K562 (cell line): ENCODE measurements around the gene USP28. TPM values are rescaled to one million over a fixed set of nuclear protein-coding genes. Genes with fewer than 3 reads are reported as not detected.

Experiments
- DIDO1 ChIP-seq: fragments of 450-650 bp; IDR thresholded peaks from 2 replicates; pipeline ENCODE4 v1.6.1; 2016; ENCODE audit warnings: low read depth, missing biosample characterization, missing genetic modification characterization
- FOXJ2 ChIP-seq: fragments of 200-800 bp; sonication (Bioruptor generic); IDR thresholded peaks from 2 replicates; pipeline ENCODE4 v1.6.1; 2016; ENCODE audit warnings: missing genetic modification characterization, missing compliant biosample characterization
- GABPB1 ChIP-seq: sonication (generic); formaldehyde crosslinking; IDR thresholded peaks from 2 replicates; pipeline ENCODE4 v1.8.0; 2022; ENCODE audit warnings: mild to moderate bottlenecking, missing genetic modification reagents
- HMGN3 ChIP-seq: IDR thresholded peaks from 2 replicates; pipeline ENCODE4 v1.6.1; 2011; ENCODE audit warnings: borderline replicate concordance, low read depth, mild to moderate bottlenecking, mixed read lengths, low read length; ENCODE audit not compliant: insufficient read length; ENCODE audit errors: extremely low read depth
- MAZ ChIP-seq, 2 experiments: fragments of 450-650 bp in 1 of 2; sonication (generic) in 1 of 2; formaldehyde crosslinking; IDR thresholded peaks in 1 of 2; conservative IDR thresholded peaks in 1 of 2; 2 replicates each; pipeline versions ENCODE4 v1.4.0 to v1.5.0; 2020; ENCODE audit warnings: mild to moderate bottlenecking in 1 of 2, missing genetic modification reagents in 1 of 2
- MCM7 ChIP-seq, 2 experiments: fragments of 450-650 bp; IDR thresholded peaks; 2 replicates each; pipeline ENCODE4 v1.6.1; 2016 to 2018
- PHF21A ChIP-seq: fragments of 450-650 bp; IDR thresholded peaks from 2 replicates; pipeline ENCODE4 v1.6.1; 2017; ENCODE audit warnings: low read depth, borderline replicate concordance
- TAF9B ChIP-seq: fragments of 450-650 bp; IDR thresholded peaks from 2 replicates; pipeline ENCODE4 v1.6.1; 2018; ENCODE audit warnings: mild to moderate bottlenecking; ENCODE audit not compliant: partially characterized antibody
- TGIF2 ChIP-seq: sonication (generic); formaldehyde crosslinking; IDR thresholded peaks from 2 replicates; pipeline ENCODE4 v1.8.1; 2022; ENCODE audit warnings: mild to moderate bottlenecking, missing genetic modification reagents, moderate library complexity
- polyA plus RNA-seq, 8 experiments: library from polyadenylated mRNA; depleted of rRNA in 4 of 8; stranded (reverse) in 5 of 8; unstranded in 3 of 8; fragments of >200 nt; fragmentation: Nextera tagmentation in 2 of 8; fragmentation: Illumina TruSeq in 1 of 8; extraction: Ambion mirVana in 2 of 8; extraction: Trizol in 1 of 8; gene quantifications; 2 replicates each; pipeline versions ENCODE4 v1.2.1 to v1.2.3, GENCODE V29; 2011 to 2014; ENCODE audit warnings: inconsistent platforms in 1 of 8, missing spikeins in 1 of 8
- total RNA-seq, 7 experiments: library from RNA; depleted of rRNA in 6 of 7; stranded (reverse); fragments of >200 nt in 6 of 7; fragmentation: Illumina TruSeq in 2 of 7; extraction: Trizol in 2 of 7; gene quantifications; 2 replicates each; pipeline versions ENCODE4 v1.2.1 to v1.2.3, GENCODE V29; 2011 to 2021; ENCODE audit warnings: low replicate concordance in 1 of 7
- TF ChIP-seq, protein P1 (sequence below): sonication (generic); IDR thresholded peaks from 2 replicates; pipeline ENCODE4 v1.6.1; 2016
- TF ChIP-seq, protein P2 (sequence below): fragments of 450-650 bp; IDR thresholded peaks from 2 replicates; pipeline ENCODE4 v1.6.1; 2016; ENCODE audit warnings: antibody characterized with exemption
- TF ChIP-seq, protein P3 (sequence below): fragments of 450-650 bp; IDR thresholded peaks from 2 replicates; pipeline ENCODE4 v1.6.1; 2017; ENCODE audit warnings: antibody characterized with exemption
- TF ChIP-seq, protein P4 (sequence below): conservative IDR thresholded peaks from 2 replicates; pipeline ENCODE4 v1.6.1; 2011; ENCODE audit warnings: low read depth, mild to moderate bottlenecking, low read length; ENCODE audit not compliant: control insufficient read depth
- TF ChIP-seq, protein P5 (sequence below): fragments of 450-650 bp; formaldehyde crosslinking; IDR thresholded peaks from 2 replicates; pipeline ENCODE4 v1.4.0; 2022; ENCODE audit warnings: missing genetic modification characterization
- TF ChIP-seq, protein P6 (sequence below), 2 experiments: fragments of 150-350 bp in 1 of 2; IDR thresholded peaks; 2 replicates each; pipeline ENCODE4 v1.6.1; 2012 to 2016; ENCODE audit warnings: low read depth in 2 of 2, low read length in 2 of 2, mild to moderate bottlenecking in 1 of 2, moderate library complexity in 1 of 2

The USP28 gene
- total and polyA plus RNA-seq, 9 of the 15 experiments (the other 6 are each of a cell fraction or from before 2014, with no cell fraction given), result 3.7 to 42.7 (median 20.3) TPM

DNA sequence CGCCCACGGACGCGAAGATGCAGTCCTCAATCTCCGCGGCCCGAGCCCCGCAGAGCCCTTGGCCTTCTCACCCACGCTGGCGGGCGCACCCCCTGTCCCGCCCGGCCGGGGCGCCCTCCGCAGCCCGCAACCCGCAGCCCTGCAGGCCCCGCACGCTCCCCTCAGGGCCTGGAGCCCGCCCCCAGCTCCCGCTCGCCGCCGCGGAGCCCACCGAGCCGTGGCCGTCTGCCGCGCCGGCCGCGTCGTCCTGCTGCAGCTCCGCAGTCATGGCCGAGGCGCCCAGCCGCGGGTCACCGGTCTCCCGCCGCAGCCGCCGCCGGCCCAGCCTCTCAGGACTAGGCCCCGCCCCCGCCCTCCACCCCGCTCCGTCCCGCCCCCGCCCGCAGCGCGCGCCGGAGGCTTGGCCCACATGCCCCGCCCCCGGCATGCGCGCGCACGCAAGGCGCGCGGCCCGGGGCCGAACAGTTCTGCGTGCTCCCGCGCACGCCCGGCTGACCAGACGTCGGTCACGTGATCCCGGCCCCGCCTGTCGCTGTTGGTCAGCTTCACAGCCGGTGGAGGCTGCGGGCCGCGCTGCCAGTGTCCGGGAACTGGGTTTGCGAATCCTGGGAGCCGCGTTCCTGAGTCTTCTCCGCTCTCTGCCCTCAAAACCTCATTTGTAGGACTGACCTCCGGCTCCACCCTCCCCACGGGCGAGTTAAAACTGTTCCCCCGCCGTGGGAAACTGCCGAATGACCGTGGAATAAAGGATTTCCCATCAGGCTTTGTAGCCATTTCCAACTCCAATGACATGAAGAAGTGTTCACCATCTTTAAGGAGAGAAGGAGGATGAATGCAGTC, at the start of gene USP28 (continued):
- TF ChIP-seq MAZ (CRISPR knock-in tag; conservative IDR thresholded peaks at IDR 0.05 in 1 of 2, IDR thresholded peaks at IDR 0.05 in 1 of 2) (peak; percentile 61 to 89), GABPB1 (CRISPR knock-in tag) (peak; percentile 49; the same call in 1 of the 2 replicates), TGIF2 (no peak), MCM7 (IDR thresholded peaks at IDR 0.05) (no peak), TAF9B (peak; percentile 91), DIDO1 (no peak; the same call in 1 of the 2 replicates), PHF21A (no peak), HMGN3 (peak; percentile 78), FOXJ2 (tag) (no peak)
- TF ChIP-seq, protein P1, sequence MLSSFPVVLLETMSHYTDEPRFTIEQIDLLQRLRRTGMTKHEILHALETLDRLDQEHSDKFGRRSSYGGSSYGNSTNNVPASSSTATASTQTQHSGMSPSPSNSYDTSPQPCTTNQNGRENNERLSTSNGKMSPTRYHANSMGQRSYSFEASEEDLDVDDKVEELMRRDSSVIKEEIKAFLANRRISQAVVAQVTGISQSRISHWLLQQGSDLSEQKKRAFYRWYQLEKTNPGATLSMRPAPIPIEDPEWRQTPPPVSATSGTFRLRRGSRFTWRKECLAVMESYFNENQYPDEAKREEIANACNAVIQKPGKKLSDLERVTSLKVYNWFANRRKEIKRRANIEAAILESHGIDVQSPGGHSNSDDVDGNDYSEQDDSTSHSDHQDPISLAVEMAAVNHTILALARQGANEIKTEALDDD, result no peak
- TF ChIP-seq, protein P2, sequence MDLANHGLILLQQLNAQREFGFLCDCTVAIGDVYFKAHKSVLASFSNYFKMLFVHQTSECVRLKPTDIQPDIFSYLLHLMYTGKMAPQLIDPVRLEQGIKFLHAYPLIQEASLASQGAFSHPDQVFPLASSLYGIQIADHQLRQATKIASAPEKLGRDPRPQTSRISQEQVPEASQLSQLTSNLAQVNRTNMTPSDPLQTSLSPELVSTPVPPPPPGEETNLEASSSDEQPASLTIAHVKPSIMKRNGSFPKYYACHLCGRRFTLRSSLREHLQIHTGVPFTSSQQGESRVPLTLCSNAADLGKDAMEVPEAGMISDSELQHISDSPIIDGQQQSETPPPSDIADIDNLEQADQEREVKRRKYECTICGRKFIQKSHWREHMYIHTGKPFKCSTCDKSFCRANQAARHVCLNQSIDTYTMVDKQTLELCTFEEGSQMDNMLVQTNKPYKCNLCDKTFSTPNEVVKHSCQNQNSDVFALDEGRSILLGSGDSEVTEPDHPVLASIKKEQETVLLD, result peak; percentile 79
- TF ChIP-seq, protein P3, sequence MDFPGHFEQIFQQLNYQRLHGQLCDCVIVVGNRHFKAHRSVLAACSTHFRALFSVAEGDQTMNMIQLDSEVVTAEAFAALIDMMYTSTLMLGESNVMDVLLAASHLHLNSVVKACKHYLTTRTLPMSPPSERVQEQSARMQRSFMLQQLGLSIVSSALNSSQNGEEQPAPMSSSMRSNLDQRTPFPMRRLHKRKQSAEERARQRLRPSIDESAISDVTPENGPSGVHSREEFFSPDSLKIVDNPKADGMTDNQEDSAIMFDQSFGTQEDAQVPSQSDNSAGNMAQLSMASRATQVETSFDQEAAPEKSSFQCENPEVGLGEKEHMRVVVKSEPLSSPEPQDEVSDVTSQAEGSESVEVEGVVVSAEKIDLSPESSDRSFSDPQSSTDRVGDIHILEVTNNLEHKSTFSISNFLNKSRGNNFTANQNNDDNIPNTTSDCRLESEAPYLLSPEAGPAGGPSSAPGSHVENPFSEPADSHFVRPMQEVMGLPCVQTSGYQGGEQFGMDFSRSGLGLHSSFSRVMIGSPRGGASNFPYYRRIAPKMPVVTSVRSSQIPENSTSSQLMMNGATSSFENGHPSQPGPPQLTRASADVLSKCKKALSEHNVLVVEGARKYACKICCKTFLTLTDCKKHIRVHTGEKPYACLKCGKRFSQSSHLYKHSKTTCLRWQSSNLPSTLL, result no peak
- TF ChIP-seq, protein P4, sequence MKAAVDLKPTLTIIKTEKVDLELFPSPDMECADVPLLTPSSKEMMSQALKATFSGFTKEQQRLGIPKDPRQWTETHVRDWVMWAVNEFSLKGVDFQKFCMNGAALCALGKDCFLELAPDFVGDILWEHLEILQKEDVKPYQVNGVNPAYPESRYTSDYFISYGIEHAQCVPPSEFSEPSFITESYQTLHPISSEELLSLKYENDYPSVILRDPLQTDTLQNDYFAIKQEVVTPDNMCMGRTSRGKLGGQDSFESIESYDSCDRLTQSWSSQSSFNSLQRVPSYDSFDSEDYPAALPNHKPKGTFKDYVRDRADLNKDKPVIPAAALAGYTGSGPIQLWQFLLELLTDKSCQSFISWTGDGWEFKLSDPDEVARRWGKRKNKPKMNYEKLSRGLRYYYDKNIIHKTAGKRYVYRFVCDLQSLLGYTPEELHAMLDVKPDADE, result peak; percentile 43; the same call in 1 of the 2 replicates
- TF ChIP-seq, protein P5, sequence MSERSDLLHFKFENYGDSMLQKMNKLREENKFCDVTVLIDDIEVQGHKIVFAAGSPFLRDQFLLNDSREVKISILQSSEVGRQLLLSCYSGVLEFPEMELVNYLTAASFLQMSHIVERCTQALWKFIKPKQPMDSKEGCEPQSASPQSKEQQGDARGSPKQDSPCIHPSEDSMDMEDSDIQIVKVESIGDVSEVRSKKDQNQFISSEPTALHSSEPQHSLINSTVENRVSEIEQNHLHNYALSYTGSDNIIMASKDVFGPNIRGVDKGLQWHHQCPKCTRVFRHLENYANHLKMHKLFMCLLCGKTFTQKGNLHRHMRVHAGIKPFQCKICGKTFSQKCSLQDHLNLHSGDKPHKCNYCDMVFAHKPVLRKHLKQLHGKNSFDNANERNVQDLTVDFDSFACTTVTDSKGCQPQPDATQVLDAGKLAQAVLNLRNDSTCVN (CRISPR knock-in tag), result no peak
- TF ChIP-seq, protein P6, sequence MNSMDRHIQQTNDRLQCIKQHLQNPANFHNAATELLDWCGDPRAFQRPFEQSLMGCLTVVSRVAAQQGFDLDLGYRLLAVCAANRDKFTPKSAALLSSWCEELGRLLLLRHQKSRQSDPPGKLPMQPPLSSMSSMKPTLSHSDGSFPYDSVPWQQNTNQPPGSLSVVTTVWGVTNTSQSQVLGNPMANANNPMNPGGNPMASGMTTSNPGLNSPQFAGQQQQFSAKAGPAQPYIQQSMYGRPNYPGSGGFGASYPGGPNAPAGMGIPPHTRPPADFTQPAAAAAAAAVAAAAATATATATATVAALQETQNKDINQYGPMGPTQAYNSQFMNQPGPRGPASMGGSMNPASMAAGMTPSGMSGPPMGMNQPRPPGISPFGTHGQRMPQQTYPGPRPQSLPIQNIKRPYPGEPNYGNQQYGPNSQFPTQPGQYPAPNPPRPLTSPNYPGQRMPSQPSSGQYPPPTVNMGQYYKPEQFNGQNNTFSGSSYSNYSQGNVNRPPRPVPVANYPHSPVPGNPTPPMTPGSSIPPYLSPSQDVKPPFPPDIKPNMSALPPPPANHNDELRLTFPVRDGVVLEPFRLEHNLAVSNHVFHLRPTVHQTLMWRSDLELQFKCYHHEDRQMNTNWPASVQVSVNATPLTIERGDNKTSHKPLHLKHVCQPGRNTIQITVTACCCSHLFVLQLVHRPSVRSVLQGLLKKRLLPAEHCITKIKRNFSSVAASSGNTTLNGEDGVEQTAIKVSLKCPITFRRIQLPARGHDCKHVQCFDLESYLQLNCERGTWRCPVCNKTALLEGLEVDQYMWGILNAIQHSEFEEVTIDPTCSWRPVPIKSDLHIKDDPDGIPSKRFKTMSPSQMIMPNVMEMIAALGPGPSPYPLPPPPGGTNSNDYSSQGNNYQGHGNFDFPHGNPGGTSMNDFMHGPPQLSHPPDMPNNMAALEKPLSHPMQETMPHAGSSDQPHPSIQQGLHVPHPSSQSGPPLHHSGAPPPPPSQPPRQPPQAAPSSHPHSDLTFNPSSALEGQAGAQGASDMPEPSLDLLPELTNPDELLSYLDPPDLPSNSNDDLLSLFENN (IDR thresholded peaks at IDR 0.05; ENCODE audit: low read depth in 2 of 2, low read length in 2 of 2), result no peak; a peak in 1 of 4 replicates
